Mucosa of rectum (tissue), 2 donors: Measurements from ENCODE around the gene PRR22.
A peak's percentile ranks its signal among the peaks of the same experiment; 100 is the strongest.

Source experiments
- H3K27ac ChIP-seq, 2 donors: one replicate each; pipeline ENCODE4 v1.7.0; 2013; ENCODE audit warnings: inconsistent platforms in 2 of 2, low read depth in 2 of 2, low read length in 2 of 2
- H3K27me3 ChIP-seq, 2 donors: one replicate each; pipeline ENCODE4 v1.7.0; 2013; ENCODE audit warnings: low read length in 2 of 2; ENCODE audit not compliant: control insufficient read depth in 2 of 2, insufficient read depth in 2 of 2
- H3K36me3 ChIP-seq, 2 donors: one replicate each; pipeline ENCODE4 v1.7.0; 2013; ENCODE audit warnings: low read length in 2 of 2; ENCODE audit not compliant: control insufficient read depth in 2 of 2, insufficient read depth in 2 of 2
- H3K4me1 ChIP-seq, 2 donors: one replicate each; pipeline ENCODE4 v1.7.0; 2013; ENCODE audit warnings: low read length in 2 of 2, mild to moderate bottlenecking in 1 of 2; ENCODE audit not compliant: control insufficient read depth in 2 of 2, insufficient read depth in 2 of 2
- H3K4me3 ChIP-seq, 2 donors: one replicate each; pipeline ENCODE4 v1.7.0; 2013; ENCODE audit warnings: low read length in 2 of 2
- H3K9ac ChIP-seq, 2 donors: one replicate each; pipeline ENCODE4 v1.7.0; 2013; ENCODE audit warnings: low read length in 2 of 2, low read depth in 1 of 2, mild to moderate bottlenecking in 1 of 2
- H3K9me3 ChIP-seq, 2 donors: one replicate each; pipeline ENCODE4 v1.7.0; 2013; ENCODE audit warnings: low read length in 2 of 2; ENCODE audit not compliant: control insufficient read depth in 2 of 2
- donor health status: healthy.
- donor health status: Normal muscosa, but diverticular disease.

PRR22 gene

DNA sequence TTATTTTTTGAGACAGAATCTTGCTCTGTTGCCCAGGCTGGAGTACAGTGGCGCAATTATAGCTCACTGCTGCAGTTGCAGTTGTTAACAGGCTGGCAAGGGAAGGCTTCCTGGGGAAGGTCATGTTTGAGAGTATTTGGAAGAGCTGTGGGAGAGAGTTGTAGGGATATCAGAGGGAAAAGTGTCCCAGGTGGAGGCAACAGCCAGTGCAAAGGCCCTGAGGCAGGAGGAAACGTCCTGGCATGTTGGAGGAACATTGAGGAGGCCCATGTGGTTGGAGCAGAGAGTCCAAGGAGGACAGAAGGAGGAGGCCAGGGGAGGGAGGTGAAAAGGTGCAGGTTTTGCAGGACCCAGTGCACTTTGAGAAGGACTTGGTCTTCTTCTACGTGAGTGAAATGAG lies 8.6 kb upstream of the PRR22 start:
- Histone ChIP-seq H3K27ac (no peak overlapping the region), H3K27me3 (no peaks in the 10 kb centered on the region), H3K36me3 (peaks cover 10 to 15% of the 10 kb centered on the region in 2 donors), H3K9ac (no peak overlapping the region), H3K4me3 (no peak overlapping the region), H3K9me3 (no peaks in the 10 kb centered on the region), H3K4me1 (peaks cover 4 to 7% of the 10 kb centered on the region in 2 donors)

DNA sequence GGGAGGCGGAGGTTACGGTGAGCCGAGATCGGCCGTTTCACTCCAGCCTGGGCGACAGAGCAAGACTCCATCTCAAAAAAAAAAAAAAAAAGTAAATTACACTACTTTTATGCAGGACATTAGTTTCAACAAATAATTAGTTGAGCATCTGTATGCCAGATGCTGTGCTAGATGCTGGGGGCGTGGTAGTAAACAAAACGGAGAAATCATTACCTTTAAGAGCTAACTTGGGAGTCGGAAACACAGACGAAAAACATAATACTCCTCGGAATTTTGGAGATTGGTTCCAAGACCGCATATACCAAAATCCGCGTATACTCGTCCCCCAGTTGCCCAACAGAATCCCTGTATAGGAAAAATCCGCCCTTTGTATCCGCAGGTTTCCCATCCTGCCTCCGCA lies 7.7 kb upstream of the PRR22 start:
- Histone ChIP-seq H3K4me3 (no peak overlapping the region), H3K4me1 (peaks cover 4 to 7% of the 10 kb centered on the region in 2 donors), H3K36me3 (peaks cover 14 to 25% of the 10 kb centered on the region in 2 donors), H3K9me3 (no peaks in the 10 kb centered on the region), H3K27ac (no peak overlapping the region), H3K27me3 (no peaks in the 10 kb centered on the region), H3K9ac (no peak overlapping the region)

DNA sequence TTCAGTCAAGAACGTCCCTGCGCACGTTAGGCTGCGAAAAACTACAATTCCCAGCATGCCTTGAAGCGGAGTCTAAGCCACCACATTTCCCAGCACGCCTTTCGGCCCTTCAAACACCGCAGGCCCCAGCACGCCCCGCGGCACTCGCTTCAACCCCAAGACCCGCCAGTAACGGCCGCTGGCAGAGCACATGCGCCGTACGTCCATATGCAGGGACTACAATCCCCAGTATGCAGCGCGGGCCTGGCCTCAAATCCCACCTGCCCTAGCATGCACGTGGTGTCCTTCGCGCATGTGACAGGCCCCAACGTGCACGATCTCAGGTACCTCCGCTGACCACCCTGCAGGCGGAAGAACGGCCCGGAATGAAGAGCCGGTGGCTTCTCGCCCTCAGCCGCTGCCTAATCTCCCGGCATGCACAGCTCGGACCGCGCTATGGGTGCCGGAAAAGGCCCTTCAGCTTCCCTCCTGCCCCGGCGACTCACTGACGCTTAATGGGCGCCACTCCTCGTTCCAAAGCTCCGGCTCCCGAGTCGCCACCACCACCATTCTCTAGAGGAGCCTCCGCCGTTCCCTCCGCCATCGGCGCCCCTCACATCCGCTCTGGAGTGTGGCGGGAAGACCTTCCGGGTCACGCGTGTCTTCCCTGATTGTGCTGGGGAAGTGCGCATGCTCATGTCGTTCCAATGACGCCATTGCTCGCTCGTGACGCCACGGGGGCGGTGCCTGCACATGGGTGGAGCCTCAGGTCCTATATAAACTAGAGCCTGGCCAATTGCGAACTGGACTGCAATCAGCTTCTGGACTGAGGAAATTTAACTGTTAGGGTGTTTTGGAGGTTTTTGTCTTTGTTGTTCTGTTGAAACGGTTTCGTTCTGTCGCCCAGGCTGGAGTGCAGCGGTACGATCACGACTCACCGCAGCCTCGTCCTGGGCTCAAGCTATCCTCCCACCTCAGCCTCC lies 6.3 kb upstream of the PRR22 start, which contains the start of gene DUS3L:
TSS of gene DUS3L (minus strand) at position 605 of the 962 bp plus-strand sequence. CDS start at position 583, 22 bp downstream.
- Histone ChIP-seq H3K9ac (peak within 1 kb of the TSS; percentile 94), H3K27ac (peak within 1 kb of the TSS; percentile 90 to 97), H3K9me3 (no peaks in the 10 kb centered on the region), H3K27me3 (no peaks in the 10 kb centered on the region), H3K36me3 (peaks cover 27 to 38% of the 10 kb centered on the region in 2 donors), H3K4me1 (peaks cover 4 to 7% of the 10 kb centered on the region in 2 donors), H3K4me3 (peak within 1 kb of the TSS; percentile 90 to 97)

GRCh38 chr19:5789886-5790558 lies 5.5 kb upstream of the PRR22 start:
- Histone ChIP-seq H3K9ac (peak overlapping the region; percentile 38 to 94), H3K4me3 (peak overlapping the region; percentile 90 to 97), H3K27ac (peak overlapping the region in 1 of 2 donors; percentile 97), H3K36me3 (peaks cover 35 to 46% of the 10 kb centered on the region in 2 donors), H3K9me3 (no peaks in the 10 kb centered on the region), H3K4me1 (peaks cover 4 to 7% of the 10 kb centered on the region in 2 donors), H3K27me3 (no peaks in the 10 kb centered on the region)

DNA sequence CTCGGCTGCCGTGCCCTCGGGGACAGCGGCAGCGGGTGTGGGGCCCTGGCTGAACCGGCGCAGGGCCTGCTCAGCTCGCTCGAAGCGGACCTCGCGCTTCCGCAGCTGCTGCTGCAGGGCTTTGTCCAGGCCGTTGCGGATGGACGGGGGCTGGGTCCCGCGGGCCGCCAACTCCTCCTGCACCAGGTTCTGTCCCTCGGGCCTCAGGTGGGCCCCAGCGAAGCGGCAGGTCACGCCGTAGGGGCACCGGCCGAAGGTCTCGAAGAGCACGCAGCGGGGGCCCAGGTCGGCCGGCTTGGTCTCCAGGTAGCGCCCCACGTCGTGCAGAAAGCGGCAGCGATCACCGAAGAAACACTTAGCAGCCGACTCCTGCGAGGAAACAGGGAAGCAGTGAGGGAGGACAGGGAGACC lies 4.8 kb upstream of the PRR22 start:
- Histone ChIP-seq H3K9me3 (no peaks in the 10 kb centered on the region), H3K27me3 (no peaks in the 10 kb centered on the region), H3K36me3 (peaks cover 36 to 50% of the 10 kb centered on the region in 2 donors), H3K4me3 (no peak overlapping the region), H3K27ac (no peak overlapping the region), H3K9ac (no peak overlapping the region), H3K4me1 (peaks cover 4 to 7% of the 10 kb centered on the region in 2 donors)

GRCh38 chr19:5788422-5788821 lies 3.9 kb upstream of the PRR22 start:
- Histone ChIP-seq H3K9ac (no peak overlapping the region), H3K4me3 (no peak overlapping the region), H3K27ac (no peak overlapping the region), H3K4me1 (peaks cover 4 to 7% of the 10 kb centered on the region in 2 donors), H3K9me3 (no peaks in the 10 kb centered on the region), H3K36me3 (peaks cover 40 to 50% of the 10 kb centered on the region in 2 donors), H3K27me3 (no peaks in the 10 kb centered on the region)

GRCh38 chr19:5787409-5788182 lies 3.0 kb upstream of the PRR22 start:
- Histone ChIP-seq H3K27me3 (no peaks in the 10 kb centered on the region), H3K4me3 (no peak overlapping the region), H3K27ac (no peak overlapping the region), H3K9me3 (no peaks in the 10 kb centered on the region), H3K9ac (no peak overlapping the region), H3K36me3 (peaks cover 40 to 50% of the 10 kb centered on the region in 2 donors), H3K4me1 (peaks cover 4 to 7% of the 10 kb centered on the region in 2 donors)

DNA sequence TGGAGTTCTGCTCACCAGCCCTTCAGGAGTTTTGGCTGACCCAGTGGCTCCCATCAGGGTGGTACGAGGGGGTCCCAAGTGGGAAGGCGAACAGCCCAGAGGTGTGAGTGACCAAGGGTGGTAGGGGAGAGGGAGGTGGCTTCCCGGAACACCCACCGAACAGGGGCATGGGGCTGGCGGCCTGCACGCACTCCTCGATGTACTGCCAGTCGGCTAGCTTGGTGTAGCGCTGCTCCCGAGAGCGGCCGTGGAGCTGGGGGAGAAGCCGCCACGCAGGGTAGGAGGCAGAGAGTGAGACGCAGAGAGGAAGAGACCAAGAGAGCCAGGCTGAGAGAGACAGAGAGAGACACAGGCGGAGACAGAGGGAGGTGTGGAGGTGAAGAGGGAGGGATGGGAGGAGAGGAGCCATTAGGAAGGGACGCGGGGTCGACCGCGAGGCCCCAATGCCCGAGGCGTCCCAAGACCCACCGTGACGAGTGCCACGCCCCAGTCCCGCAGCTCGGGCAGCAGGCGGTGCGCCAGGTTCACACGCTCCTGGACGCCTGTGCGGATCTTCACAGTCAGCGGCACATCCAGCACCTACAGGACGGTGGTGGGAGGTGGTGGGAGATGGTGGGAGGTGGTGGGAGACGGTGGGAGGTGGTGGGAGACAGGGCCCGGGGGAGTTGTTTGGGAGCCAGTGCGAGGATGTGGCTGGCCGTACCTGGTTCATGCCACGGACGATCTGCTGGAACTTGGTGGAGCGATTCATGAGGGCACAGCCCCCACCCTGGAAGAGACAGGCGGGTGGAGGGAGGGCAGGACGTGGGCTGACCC lies 2.3 kb upstream of the PRR22 start:
- H3K9ac ChIP-seq, result no peak overlapping the region
- no peak overlapping the region for H3K27ac ChIP-seq
- H3K27me3 ChIP-seq, result no peaks in the 10 kb centered on the region
- peaks cover 40 to 50% of the 10 kb centered on the region in 2 donors for H3K36me3 ChIP-seq
- peaks cover 4 to 7% of the 10 kb centered on the region in 2 donors for H3K4me1 ChIP-seq
- H3K9me3 ChIP-seq, result no peaks in the 10 kb centered on the region
- H3K4me3 ChIP-seq, result no peak overlapping the region

DNA sequence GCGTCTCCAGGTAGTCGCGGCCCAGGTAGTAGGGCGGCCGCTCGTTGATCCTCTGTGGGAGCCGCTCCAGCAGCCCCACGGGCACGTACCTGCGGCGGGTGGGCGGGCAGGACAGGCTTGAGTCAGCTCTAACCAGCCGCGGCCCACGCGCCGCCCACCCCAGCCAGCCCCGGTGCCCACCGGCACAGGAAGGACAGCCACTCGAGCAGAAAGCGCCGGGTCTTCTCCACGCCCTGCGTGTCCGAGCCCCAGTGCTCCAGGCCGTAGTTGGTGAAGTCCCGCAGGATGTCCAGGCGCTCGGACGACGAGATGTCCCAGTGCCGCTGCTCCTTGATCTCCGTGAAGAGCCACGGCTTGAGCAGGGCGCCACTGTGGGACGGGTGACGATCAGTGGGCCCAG lies 877 bp upstream of the PRR22 start:
- no peak overlapping the region for H3K4me3 ChIP-seq
- H3K9me3 ChIP-seq, result no peaks in the 10 kb centered on the region
- H3K4me1 ChIP-seq, result peaks cover 4 to 7% of the 10 kb centered on the region in 2 donors
- peaks cover 40 to 50% of the 10 kb centered on the region in 2 donors for H3K36me3 ChIP-seq
- no peak overlapping the region for H3K9ac ChIP-seq
- H3K27ac ChIP-seq, result no peak overlapping the region
- no peaks in the 10 kb centered on the region for H3K27me3 ChIP-seq
